GM19193 (cell line): ENCODE results near the gene NOP10.

Experiments used
- POLR2A ChIP-seq: IDR thresholded peaks from 4 replicates; pipeline ENCODE4 v1.6.1; 2011; ENCODE audit not compliant: insufficient read depth, insufficient read length; ENCODE audit errors: extremely low read depth

Gene NOP10

GRCh38 chr15:34342737-34343575 lies at the start of gene NOP10, which contains the start of gene NUTM1:
Gene NOP10, minus strand, starts transcription at chr15:34343136. Its CDS starts 63 bp downstream, at chr15:34343073.
Gene NUTM1, plus strand, starts transcription at chr15:34343315. Its CDS starts 382 bp downstream, at chr15:34343697.
- peak; percentile 90 for TF ChIP-seq POLR2A

DNA sequence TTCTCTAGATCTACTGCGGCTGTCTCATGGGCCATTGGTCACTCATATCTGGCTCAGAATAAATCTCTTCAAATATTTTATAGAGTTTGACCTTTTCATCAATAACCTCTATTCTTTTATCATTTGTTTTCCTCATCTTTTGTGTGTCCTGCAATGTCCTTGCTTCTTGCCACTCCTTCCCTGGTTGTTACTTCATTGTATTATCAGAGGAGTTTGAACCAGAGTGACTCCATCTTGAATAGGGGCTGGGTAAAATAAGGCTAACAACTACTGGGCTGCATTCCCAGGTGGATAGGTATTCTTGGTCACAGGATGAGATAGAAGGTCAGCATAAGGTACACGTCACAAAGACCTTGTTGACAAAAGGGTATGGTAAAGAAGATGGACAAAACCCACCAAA lies 33.9 kb upstream of the NOP10 start:
- TF ChIP-seq POLR2A, result no peak

GRCh38 chr15:34374816-34375215 lies 31.9 kb upstream of the NOP10 start:
- no peak for TF ChIP-seq POLR2A

GRCh38 chr15:34373951-34374350 lies 31.0 kb upstream of the NOP10 start:
- TF ChIP-seq POLR2A, result no peak

- TF ChIP-seq POLR2A, result no peak
These were observed 27.7 kb upstream of the NOP10 start for GRCh38 chr15:34370643-34371042.

DNA sequence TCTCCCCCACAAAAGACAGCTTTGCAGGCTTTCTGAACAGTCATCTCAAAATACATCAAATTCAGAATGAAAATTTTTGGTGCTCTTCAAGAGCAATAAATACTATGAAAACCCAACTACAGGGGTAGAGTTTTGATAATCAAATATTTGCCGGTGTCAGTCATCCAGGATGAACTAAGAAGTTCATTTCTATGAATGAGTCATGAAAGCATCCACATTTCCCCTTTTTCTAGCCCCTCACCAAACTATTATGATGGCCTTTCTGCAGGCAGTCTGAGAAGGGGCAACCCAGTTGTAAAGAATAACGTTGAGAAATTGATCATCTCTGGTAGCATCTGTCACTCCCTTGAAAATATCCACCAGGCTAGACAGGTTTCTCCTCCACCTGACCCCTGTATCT lies 27.2 kb upstream of the NOP10 start:
- TF ChIP-seq POLR2A, result no peak

- peak; percentile 88 for TF ChIP-seq POLR2A
These were observed 24.5 kb upstream of the NOP10 start, which contains the start of gene LPCAT4 for GRCh38 chr15:34367101-34368081. Gene LPCAT4, minus strand, starts transcription at chr15:34367196. Its CDS starts 96 bp downstream, at chr15:34367100.

DNA sequence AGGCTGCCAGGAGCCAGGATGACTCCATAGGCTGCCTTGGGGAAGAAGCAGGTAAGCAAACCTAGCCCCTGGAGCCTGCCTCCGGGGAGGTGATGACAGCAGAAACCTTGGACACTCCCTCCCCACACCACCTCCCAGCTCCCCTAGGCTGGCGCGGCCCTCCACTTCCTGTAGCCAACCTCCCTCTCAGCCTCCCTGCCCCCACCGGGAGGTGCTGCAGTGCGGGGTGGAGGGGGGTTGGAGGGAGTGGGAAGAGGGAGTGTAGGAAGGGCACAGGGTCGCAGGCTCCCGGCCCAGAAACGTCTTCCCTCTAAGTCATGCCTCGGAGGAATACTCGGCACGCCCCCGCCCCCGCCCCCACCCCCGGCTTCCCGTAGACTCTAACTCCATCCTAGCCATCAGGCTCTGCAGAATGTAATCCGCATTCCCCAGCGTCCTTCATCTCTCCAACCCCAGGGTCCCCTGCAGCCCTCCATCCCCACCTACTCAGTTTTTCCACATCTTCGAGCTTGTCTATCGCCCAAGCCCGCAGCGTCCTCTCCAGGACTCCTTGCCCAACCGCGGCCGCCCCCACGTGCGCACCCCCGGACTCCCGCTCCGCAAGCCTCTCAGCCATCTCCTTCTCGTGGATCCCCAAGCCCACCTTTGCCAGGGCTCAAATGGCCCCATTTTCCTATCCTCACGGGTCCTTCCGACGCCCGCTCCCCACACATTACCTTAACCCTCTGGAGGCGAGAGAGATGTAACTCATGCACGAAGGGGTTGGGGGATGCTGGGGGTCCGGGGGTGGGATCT lies 23.5 kb upstream of the NOP10 start:
- no peak for TF ChIP-seq POLR2A

- no peak for TF ChIP-seq POLR2A
These were observed 22.9 kb upstream of the NOP10 start for GRCh38 chr15:34365836-34366235.

GRCh38 chr15:34365091-34365825 lies 22.3 kb upstream of the NOP10 start:
- TF ChIP-seq POLR2A, result no peak

- TF ChIP-seq POLR2A, result no peak
These were observed 21.1 kb upstream of the NOP10 start for GRCh38 chr15:34364041-34364440.

DNA sequence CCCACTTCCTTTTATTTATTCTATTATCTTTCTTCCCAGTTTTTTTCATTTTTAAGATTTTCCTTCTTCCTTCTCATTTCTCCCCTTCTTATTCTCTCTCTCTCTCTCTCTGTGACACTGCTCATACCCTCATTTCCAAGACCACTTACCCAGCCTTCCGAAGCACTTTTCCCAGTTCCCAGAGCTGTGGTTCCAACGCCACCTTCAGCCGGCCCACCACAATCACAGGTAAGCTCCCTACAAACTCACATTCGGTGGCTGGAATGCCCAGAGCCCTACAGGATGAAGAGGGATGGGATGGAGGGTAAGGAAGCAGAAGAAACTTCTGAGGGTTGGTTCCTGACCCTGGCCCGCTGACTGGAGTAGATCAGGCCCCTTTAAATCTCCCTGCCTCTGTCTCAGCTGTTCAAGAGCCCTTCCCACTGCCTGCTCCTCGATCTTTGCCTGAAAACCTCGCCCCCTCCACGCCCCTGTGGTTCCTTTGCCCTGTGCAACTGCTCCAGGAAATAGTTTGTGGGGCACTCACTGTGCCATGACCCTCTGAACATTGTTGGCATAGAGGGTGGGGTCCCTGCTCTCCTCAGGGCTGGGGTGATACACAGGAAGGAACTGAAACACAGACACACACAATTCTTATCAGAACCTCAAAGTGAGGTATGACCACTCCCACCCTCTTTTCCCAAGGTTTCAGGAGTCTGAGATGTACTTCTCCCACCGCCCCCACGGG lies 19.3 kb upstream of the NOP10 start:
- no peak for TF ChIP-seq POLR2A

GRCh38 chr15:34361278-34361677 lies 18.3 kb upstream of the NOP10 start:
- no peak for TF ChIP-seq POLR2A
